ENCODE results near the gene MGARP.

Gene MGARP

GRCh38 chr4:139242511-139243051 is 37.4 kb downstream of the MGARP start:
- no peak for DNase-seq

DNA sequence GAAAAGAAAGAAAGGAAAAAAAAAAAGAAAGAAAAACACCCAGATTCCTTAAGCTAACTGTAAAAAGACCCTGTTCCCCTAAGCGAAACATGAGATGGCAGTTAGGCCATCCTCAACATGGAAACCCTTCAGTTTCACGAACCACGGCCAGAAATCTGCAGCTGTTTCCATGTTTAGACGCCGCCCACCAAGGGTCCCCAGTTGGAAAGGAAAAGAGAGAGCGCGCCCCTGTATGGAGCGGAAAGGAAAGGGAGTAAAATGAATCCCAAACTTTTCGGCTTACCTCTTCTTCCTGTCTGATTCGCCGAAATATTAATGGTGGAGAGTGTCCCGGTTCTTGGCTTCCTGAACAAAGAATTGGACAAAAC is 38.3 kb downstream of the MGARP start:
- no peak for DNase-seq

DNA sequence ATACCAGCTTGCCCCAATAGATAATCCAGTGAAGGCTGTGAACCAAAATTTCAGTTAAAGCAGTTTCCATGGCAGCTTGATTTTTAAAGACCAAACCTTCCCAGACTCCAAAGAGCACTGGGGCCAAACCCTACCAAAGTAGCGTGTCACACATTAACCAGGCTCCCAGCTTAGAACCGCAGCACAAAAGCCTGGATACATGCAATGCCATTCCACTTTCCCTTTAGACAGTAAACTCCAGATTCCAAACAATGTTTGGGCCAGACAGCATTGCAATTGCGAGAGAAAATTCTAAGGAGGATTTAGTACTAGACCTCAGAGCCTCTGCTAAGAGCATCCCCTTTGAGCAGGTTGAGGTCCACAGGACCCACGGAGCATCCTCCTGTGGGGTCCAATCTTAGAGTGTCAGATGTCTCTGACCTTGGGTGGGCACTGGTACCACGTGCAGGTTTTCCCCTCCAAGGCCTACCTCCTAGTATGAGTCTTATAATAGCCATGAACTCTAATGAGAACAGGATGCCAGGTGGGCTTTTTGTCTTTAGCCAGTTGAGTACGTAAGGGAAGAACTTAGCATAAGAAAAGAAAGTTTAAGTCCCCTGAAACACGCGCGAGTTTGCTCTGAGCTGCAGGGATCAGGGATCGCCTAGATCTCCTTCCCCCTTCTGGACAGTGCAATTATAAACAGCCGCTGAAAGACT is 38.8 kb downstream of the MGARP start:
- DNase-seq = no peak

GRCh38 chr4:139239127-139239772 is 40.8 kb downstream of the MGARP start:
- no peak for DNase-seq

DNA sequence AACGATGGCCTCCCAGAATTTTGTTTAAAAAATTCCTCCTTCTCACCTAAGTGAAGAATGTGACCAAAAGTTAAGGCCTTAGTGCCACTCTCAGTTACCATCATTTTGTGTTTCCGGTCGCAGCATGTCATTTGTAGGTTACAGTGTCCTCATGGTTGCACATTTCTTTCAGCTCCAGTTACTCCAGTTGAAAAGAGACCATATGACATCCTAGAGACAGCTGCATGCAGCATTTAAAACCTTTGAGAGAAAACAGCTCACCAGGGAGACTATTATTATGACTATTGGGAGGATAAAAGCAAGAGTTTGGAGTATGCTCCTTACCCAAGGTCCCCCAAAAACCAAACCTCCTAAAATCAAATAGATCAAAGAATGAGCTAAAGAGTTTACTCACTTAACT is 45.8 kb downstream of the MGARP start:
- no peak for DNase-seq

- no peak for DNase-seq
Observed at GRCh38 chr4:139229534-139230039, 50.4 kb downstream of the MGARP start.

DNA sequence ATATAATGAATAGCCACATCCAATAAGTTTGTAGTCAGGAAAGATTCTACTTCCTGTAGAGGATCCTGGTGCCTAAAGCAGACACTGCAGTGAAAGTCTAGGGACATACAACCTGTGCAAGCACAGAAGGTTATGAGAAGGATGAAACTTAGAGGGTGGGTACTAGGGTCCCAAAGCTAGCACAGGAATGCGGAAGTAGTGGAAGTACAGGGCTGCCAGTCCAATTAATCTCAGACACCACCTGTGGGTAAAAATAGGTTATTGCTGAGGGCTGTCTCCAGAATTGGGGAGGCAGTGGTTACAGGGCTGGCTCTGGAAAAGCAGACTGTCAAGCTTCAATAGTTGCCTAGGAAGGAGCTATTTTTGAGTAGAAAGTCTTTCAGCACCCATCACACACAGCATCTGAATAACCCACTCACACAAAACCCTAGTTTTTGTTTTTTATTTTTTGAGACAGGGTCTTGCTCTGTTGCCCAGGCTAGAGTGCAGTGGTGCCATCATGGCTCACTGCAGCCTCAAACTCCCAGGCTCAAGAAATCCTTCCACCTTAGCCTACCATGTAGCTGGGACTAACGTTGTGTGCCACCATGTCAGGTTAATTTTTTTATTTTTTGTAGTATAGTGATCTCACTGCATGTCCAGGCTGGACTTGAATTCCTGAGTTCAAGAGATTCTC is 52.2 kb downstream of the MGARP start:
- DNase-seq = no peak

DNA sequence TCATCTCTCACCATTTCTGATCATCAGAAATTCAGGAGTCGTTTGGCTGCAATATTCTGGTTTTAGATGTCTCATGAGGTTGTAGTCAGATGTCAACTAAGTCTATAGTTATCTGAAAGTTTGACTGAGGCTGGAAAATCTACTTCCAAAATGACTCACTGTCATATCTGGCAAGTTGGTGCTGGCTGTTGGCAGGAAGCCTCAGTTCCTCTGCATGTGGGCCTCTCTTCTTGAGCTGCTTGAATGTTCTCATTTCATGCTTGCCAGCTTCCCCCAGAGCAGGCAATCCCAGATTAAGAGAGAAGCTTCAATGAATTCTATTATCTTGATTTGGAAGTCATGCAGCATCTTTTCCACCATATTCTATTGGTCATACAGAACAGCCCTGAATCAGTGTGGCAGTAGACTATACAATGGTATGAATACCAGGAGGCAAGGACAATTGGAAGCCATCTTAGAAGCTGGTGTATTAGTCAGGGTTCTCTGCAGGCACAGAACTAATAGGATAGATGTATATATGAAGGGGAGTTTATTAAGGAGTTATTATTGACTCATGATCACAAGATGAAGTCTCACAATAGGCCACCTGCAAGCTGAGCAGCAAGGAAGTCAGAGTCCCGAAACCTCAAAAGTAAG is 56.2 kb downstream of the MGARP start:
- no peak for DNase-seq

DNA sequence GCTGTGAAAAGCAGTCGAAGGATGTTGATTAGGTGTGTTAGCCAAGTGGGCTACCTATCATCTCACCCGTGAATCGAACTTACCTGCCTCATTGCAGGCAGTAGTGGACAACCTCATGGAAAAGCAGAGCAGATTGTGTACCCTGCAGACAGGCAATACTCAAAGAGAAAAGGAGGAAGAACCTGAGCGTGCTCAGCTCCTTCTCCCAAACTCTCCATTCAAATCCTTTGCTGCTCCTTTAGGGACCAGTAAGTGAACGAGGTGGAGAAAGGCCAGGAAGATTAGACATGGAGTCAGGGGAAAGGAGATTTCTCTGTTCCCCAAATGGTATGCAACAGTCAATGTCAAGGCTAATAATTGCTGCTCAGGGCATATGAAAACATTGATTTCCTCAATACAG is 57.8 kb downstream of the MGARP start:
- no peak for DNase-seq

DNA sequence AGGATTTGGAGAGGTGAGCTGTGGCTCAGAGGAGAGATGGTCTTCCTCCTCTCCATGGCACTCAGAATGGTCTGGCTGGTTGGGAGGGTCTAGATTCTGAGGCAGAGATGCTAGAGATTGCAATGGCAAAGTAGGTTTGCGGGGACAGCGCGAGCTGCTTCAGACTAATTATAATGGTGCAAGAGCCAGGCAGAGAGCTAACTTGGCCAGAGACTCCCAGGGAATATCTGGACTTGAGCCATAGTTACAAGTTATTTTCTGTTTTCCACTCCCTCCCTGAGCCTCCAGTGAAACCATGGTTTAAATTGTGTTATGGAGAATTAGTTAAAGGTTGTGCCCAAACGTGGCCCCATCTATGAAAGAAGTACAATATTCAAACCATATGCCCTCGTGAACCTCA is 58.3 kb downstream of the MGARP start:
- no peak for DNase-seq

- DNase-seq = no peak
Observed at GRCh38 chr4:139219450-139220055, 60.5 kb downstream of the MGARP start.
